Tibial artery (tissue), 4 donors: ENCODE data around the gene HOXB3.

Experiments used
- DNase-seq, 2 donors: peaks; one replicate each; pipeline ENCODE4 v3.0.0-alpha.2; 2019
- H3K27ac ChIP-seq, 2 donors: fragments of 200-600 bp; sonication (generic) in 1 of 2; 1 replicate in 1 of 2; 2 replicates in 1 of 2; pipeline ENCODE4 v1.5.1; 2018 to 2019; ENCODE audit warnings: mild to moderate bottlenecking in 1 of 2
- H3K27me3 ChIP-seq, 2 donors: fragments of 200-600 bp; sonication (generic) in 1 of 2; one replicate each; pipeline versions ENCODE4 v1.5.1 to v1.6.0; 2016 to 2019
- H3K36me3 ChIP-seq, 3 donors: fragments of 200-600 bp; sonication (generic) in 2 of 3; one replicate each; pipeline ENCODE4 v1.5.1; 2016 to 2019; ENCODE audit warnings: mild to moderate bottlenecking in 2 of 3
- H3K4me1 ChIP-seq, 4 donors: fragments of 200-600 bp; sonication (generic) in 2 of 4; 1 replicate in 3 of 4; 2 replicates in 1 of 4; pipeline ENCODE4 v1.5.1; 2016 to 2019
- H3K4me3 ChIP-seq, 2 donors: fragments of 200-600 bp; sonication (generic) in 1 of 2; 1 replicate in 1 of 2; 2 replicates in 1 of 2; pipeline ENCODE4 v1.5.1; 2018 to 2019; ENCODE audit warnings: mild to moderate bottlenecking in 2 of 2
- H3K9me3 ChIP-seq, 3 donors: fragments of 200-600 bp; sonication (generic) in 1 of 3; one replicate each; pipeline ENCODE4 v1.5.1; 2016 to 2019
- CTCF ChIP-seq, 2 experiments: fragments of 200-600 bp in 1 of 2; fragments of 450-650 bp in 1 of 2; IDR thresholded peaks; one replicate each; pipeline ENCODE4 v1.5.1; 2017 to 2019; ENCODE audit warnings: antibody characterized with exemption in 2 of 2, mild to moderate bottlenecking in 1 of 2, moderate library complexity in 1 of 2
- intact Hi-C: fragments of 100-400 bp; cut with DNase I; formaldehyde crosslinking; loops from one replicate; pipeline ENCODE4 v1.15.0; 2023; ENCODE audit warnings: low total_unique reads

Gene HOXB3

GRCh38 chr17:48502901-48503300, 87.1 kb downstream of the HOXB3 start:
- intact Hi-C loops, result no loop called here
- H3K4me3 ChIP-seq, result no peak overlapping the region
- H3K4me1 ChIP-seq, result no peaks in the 10 kb centered on the region
- no peak overlapping the region for H3K27ac ChIP-seq
- no peak for TF ChIP-seq CTCF (IDR thresholded peaks at IDR 0.05)
- H3K9me3 ChIP-seq, result no peaks in the 10 kb centered on the region
- DNase-seq, result no peak
- no peaks in the 10 kb centered on the region for H3K36me3 ChIP-seq
- peaks cover 0 to 23% of the 10 kb centered on the region in 2 donors for H3K27me3 ChIP-seq

GRCh38 chr17:48502312-48502711, 87.7 kb downstream of the HOXB3 start:
- peaks cover 0 to 25% of the 10 kb centered on the region in 2 donors for H3K27me3 ChIP-seq
- DNase-seq, result no peak
- intact Hi-C loops, result no loop called here

GRCh38 chr17:48500435-48501426, 89.3 kb downstream of the HOXB3 start:
- H3K27ac ChIP-seq, result no peak overlapping the region
- H3K36me3 ChIP-seq, result no peaks in the 10 kb centered on the region
- H3K4me3 ChIP-seq, result no peak overlapping the region
- peaks cover 0 to 35% of the 10 kb centered on the region in 2 donors for H3K27me3 ChIP-seq
- peak; percentile 13 to 23 for TF ChIP-seq CTCF (IDR thresholded peaks at IDR 0.05)
- no peaks in the 10 kb centered on the region for H3K4me1 ChIP-seq
- H3K9me3 ChIP-seq, result no peaks in the 10 kb centered on the region
- no peak for DNase-seq
- intact Hi-C loops, result no loop called here

More at GRCh38 chr17:48502312-48502711, 87.7 kb downstream of the HOXB3 start:
- Histone ChIP-seq H3K4me1 (no peaks in the 10 kb centered on the region), H3K4me3 (no peak overlapping the region), H3K27ac (no peak overlapping the region), H3K9me3 (no peaks in the 10 kb centered on the region), H3K36me3 (no peaks in the 10 kb centered on the region)
- TF ChIP-seq CTCF (IDR thresholded peaks at IDR 0.05), result no peak

- no peaks in the 10 kb centered on the region for H3K9me3 ChIP-seq
- intact Hi-C loops, result no loop called here
- no peak for DNase-seq
- no peak overlapping the region for H3K27ac ChIP-seq
- H3K27me3 ChIP-seq, result peaks cover 0 to 35% of the 10 kb centered on the region in 2 donors
- TF ChIP-seq CTCF (IDR thresholded peaks at IDR 0.05), result no peak
- H3K36me3 ChIP-seq, result no peaks in the 10 kb centered on the region
- H3K4me3 ChIP-seq, result no peak overlapping the region
- H3K4me1 ChIP-seq, result no peaks in the 10 kb centered on the region
These were observed 90.2 kb downstream of the HOXB3 start for GRCh38 chr17:48499735-48500434.

GRCh38 chr17:48499248-48499647, 90.8 kb downstream of the HOXB3 start:
- H3K36me3 ChIP-seq, result no peaks in the 10 kb centered on the region
- intact Hi-C loops, result no loop called here
- H3K27me3 ChIP-seq, result peaks cover 0 to 32% of the 10 kb centered on the region in 2 donors
- no peaks in the 10 kb centered on the region for H3K4me1 ChIP-seq
- H3K9me3 ChIP-seq, result no peaks in the 10 kb centered on the region
- no peak for TF ChIP-seq CTCF (IDR thresholded peaks at IDR 0.05)
- no peak overlapping the region for H3K27ac ChIP-seq
- H3K4me3 ChIP-seq, result no peak overlapping the region
- DNase-seq, result no peak
